K562 (cell line): Measurements from ENCODE around the gene CHPF. TPM values are rescaled to one million over a fixed set of nuclear protein-coding genes. Genes with fewer than 3 reads are reported as not detected.

ENCODE experiments used
- ATAC-seq: fragments of 200-7000 bp; cut with Tn5 transposase; 3 replicates; pipeline ENCODE4 v1.9.1; 2020; ENCODE audit warnings: moderate library complexity
- BruUV-seq: library from RNA; stranded (reverse); fragments of 400-500 nt; replicated peaks from 2 replicates; lab custom pipeline; 2021; lab: Mats Ljungman, UMichigan
- CTCF ChIA-PET: fragments of 300-600 bp; formaldehyde crosslinking; extraction: SDS; loops from one replicate; lab custom pipeline; 2021; ENCODE audit warnings: low intra/inter-chr PET ratio; lab: Yijun Ruan, JAX
- POLR2A ChIA-PET: fragments of 300-600, 350-650 bp; sonication (Branson Sonifier 250); formaldehyde crosslinking; extraction: SDS; loops from one replicate; lab custom pipeline; 2021; ENCODE audit warnings: antibody characterized with exemption, inconsistent platforms; lab: Yijun Ruan, JAX
- DNase-seq, 4 experiments: peaks; one replicate each; pipeline versions ENCODE4 v3.0.0 to v3.0.0-alpha.2; 2011 to 2018; ENCODE audit warnings: low spot score in 3 of 4, mixed read lengths in 3 of 4; ENCODE audit errors: extremely low read depth in 1 of 4
- FAIRE-seq: peaks from 2 replicates; lab custom pipeline; 2011; peaks lifted over from hg19 to GRCh38; lab: Jason Lieb, UNC
- H2AFZ ChIP-seq: 2 replicates; pipeline ENCODE4 v1.6.0; 2011; ENCODE audit warnings: low read depth, low read length, control low read depth, inconsistent platforms
- H3K27ac ChIP-seq: fragments of 200-600 bp; 3 replicates; pipeline ENCODE4 v1.8.0; 2011; ENCODE audit warnings: low read depth, mild to moderate bottlenecking, control low read depth, inconsistent platforms, low read length, moderate library complexity, mixed read lengths; ENCODE audit errors: extremely low read depth
- H3K27me3 ChIP-seq, 2 experiments: fragments of 300-600 bp in 1 of 2; 2 replicates in 1 of 2; 3 replicates in 1 of 2; pipeline versions ENCODE4 v1.6.0 to v1.8.0; 2011; ENCODE audit warnings: inconsistent platforms in 2 of 2, low read length in 2 of 2, mild to moderate bottlenecking in 1 of 2, mixed read lengths in 1 of 2, moderate library complexity in 1 of 2; ENCODE audit not compliant: control insufficient read depth in 2 of 2, insufficient read depth in 2 of 2
- H3K36me3 ChIP-seq: fragments of 300-600 bp; 3 replicates; pipeline ENCODE4 v1.8.0; 2011; ENCODE audit warnings: mild to moderate bottlenecking, low read length, inconsistent platforms; ENCODE audit not compliant: control insufficient read depth, insufficient read depth
- H3K4me1 ChIP-seq, 2 experiments: fragments of 200-600 bp in 1 of 2; replicated peaks in 1 of 2; 2 replicates in 1 of 2; 3 replicates in 1 of 2; pipeline versions ENCODE4 v1.5.1 to v1.8.0; 2011; ENCODE audit warnings: inconsistent platforms in 2 of 2, low read length in 2 of 2, mild to moderate bottlenecking in 1 of 2, mixed read lengths in 1 of 2, moderate library complexity in 1 of 2; ENCODE audit not compliant: control insufficient read depth in 2 of 2, insufficient read depth in 2 of 2
- H3K4me2 ChIP-seq: 2 replicates; pipeline ENCODE4 v1.6.1; 2011; ENCODE audit warnings: low read length, control low read depth, inconsistent platforms, mixed read lengths; ENCODE audit not compliant: insufficient read depth
- H3K4me3 ChIP-seq: fragments of 200-600 bp; sonication (generic), shearing (Covaris generic); 2 replicates; pipeline ENCODE4 v1.5.1; 2016; ENCODE audit warnings: control low read depth, inconsistent platforms
- H3K79me2 ChIP-seq: fragments of 200-600 bp; 3 replicates; pipeline ENCODE4 v1.8.0; 2011; ENCODE audit warnings: low read length, inconsistent platforms; ENCODE audit not compliant: control insufficient read depth, insufficient read depth
- H3K9ac ChIP-seq, 2 experiments: 2 replicates each; pipeline versions ENCODE4 v1.6.0 to v1.6.1; 2011; ENCODE audit warnings: low read depth in 2 of 2, low read length in 2 of 2, control low read depth in 1 of 2, inconsistent platforms in 1 of 2, mild to moderate bottlenecking in 1 of 2, mixed read lengths in 1 of 2; ENCODE audit not compliant: insufficient read depth in 1 of 2
- H3K9me1 ChIP-seq: one replicate; pipeline ENCODE4 v1.6.0; 2011; ENCODE audit warnings: inconsistent platforms, mild to moderate bottlenecking, low read length, moderate library complexity; ENCODE audit not compliant: control insufficient read depth, insufficient read depth
- H3K9me3 ChIP-seq: replicated peaks from 2 replicates; pipeline ENCODE4 v1.5.1; 2011; ENCODE audit warnings: low read depth, low read length, inconsistent platforms; ENCODE audit not compliant: control insufficient read depth, insufficient read depth
- H4K20me1 ChIP-seq: replicated peaks from 2 replicates; pipeline ENCODE4 v1.6.1; 2011; ENCODE audit warnings: low read length, inconsistent platforms, mixed read lengths; ENCODE audit not compliant: control insufficient read depth, insufficient read depth
- AFF4 ChIP-seq: sonication (generic); formaldehyde crosslinking; IDR thresholded peaks from 2 replicates; pipeline ENCODE4 v1.8.0; 2023; ENCODE audit warnings: mild to moderate bottlenecking, missing genetic modification reagents
- BCOR ChIP-seq: fragments of 450-650 bp; IDR thresholded peaks from 2 replicates; pipeline ENCODE4 v1.6.1; 2016
- CREB1 ChIP-seq, 2 experiments: sonication (generic) in 1 of 2; formaldehyde crosslinking in 1 of 2; IDR thresholded peaks; 2 replicates each; pipeline versions ENCODE4 v1.6.1 to v1.8.0; 2012 to 2022; ENCODE audit warnings: inconsistent platforms in 1 of 2, mild to moderate bottlenecking in 1 of 2, missing genetic modification reagents in 1 of 2, moderate library complexity in 1 of 2
- EP300 ChIP-seq: IDR thresholded peaks from 2 replicates; pipeline ENCODE4 v1.6.1; 2012; ENCODE audit warnings: low read length, improper control_type of control experiment
- ETV1 ChIP-seq: fragments of 450-650 bp; conservative IDR thresholded peaks from 2 replicates; pipeline ENCODE4 v1.6.1; 2016; ENCODE audit warnings: missing genetic modification characterization, control low read depth, low read depth, missing compliant biosample characterization
- EWSR1 ChIP-seq: fragments of 450-650 bp; IDR thresholded peaks from 2 replicates; pipeline ENCODE4 v1.6.1; 2018; ENCODE audit warnings: borderline replicate concordance, mild to moderate bottlenecking, low read depth, moderate library complexity; ENCODE audit not compliant: partially characterized antibody
- FOXJ2 ChIP-seq: fragments of 200-800 bp; sonication (Bioruptor generic); IDR thresholded peaks from 2 replicates; pipeline ENCODE4 v1.6.1; 2016; ENCODE audit warnings: missing genetic modification characterization, missing compliant biosample characterization
- GTF2B ChIP-seq: IDR thresholded peaks from 2 replicates; pipeline ENCODE4 v1.6.1; 2011; ENCODE audit not compliant: insufficient read length; ENCODE audit errors: extremely low read depth
- HLTF ChIP-seq: fragments of 450-650 bp; IDR thresholded peaks from 2 replicates; pipeline ENCODE4 v1.6.1; 2016
- KAT7 ChIP-seq: sonication (generic); formaldehyde crosslinking; IDR thresholded peaks from 2 replicates; pipeline ENCODE4 v1.8.0; 2022; ENCODE audit warnings: missing genetic modification reagents, mild to moderate bottlenecking, borderline replicate concordance
- KLF1 ChIP-seq: fragments of 450-650 bp; IDR thresholded peaks from 2 replicates; pipeline ENCODE4 v1.6.1; 2016; ENCODE audit warnings: missing genetic modification characterization, missing compliant biosample characterization
- RBM25 ChIP-seq: fragments of 200-400 bp; formaldehyde crosslinking; IDR thresholded peaks from 2 replicates; pipeline ENCODE4 v1.6.1; 2018; ENCODE audit warnings: low read length, low read depth, moderate library complexity; ENCODE audit not compliant: severe bottlenecking
- SMARCA4 ChIP-seq: fragments of 450-650 bp; IDR thresholded peaks from 2 replicates; pipeline ENCODE4 v1.6.1; 2016
- SOX6 ChIP-seq: fragments of 450-650 bp; IDR thresholded peaks from 2 replicates; pipeline ENCODE4 v1.6.1; 2014; ENCODE audit warnings: mild to moderate bottlenecking
- STAT6 ChIP-seq: sonication (generic); formaldehyde crosslinking; IDR thresholded peaks from 2 replicates; pipeline ENCODE4 v1.8.1; 2023; ENCODE audit warnings: mild to moderate bottlenecking, missing genetic modification reagents
- ZNF324 ChIP-seq: fragments of 250-450 bp; sonication (Bioruptor Pico); IDR thresholded peaks from 2 replicates; pipeline ENCODE4 v1.4.0; 2020; ENCODE audit warnings: mild to moderate bottlenecking
- ZNF551 ChIP-seq: fragments of 250-450 bp; sonication (Bioruptor Pico); IDR thresholded peaks from 2 replicates; pipeline ENCODE4 v1.5.0; 2021; ENCODE audit warnings: mild to moderate bottlenecking, moderate library complexity
- ZNF57 ChIP-seq: fragments of 450-650 bp; formaldehyde crosslinking; IDR thresholded peaks from 2 replicates; pipeline ENCODE4 v1.4.0; 2020; ENCODE audit warnings: mild to moderate bottlenecking, moderate library complexity
- WGBS: fragments of 100-300 bp; shearing (Covaris generic); methylation state at CpG from one replicate; pipeline ENCODE4 v1.1.6; 2016; ENCODE audit warnings: low coverage, mixed read lengths; ENCODE audit not compliant: insufficient coverage; ENCODE audit errors: missing lambda C conversion rate; 5-methylcytosine and 5-hydroxymethylcytosine counted together
- in situ Hi-C: fragments of 300-500 bp; cut with MboI; formaldehyde crosslinking; loops from 4 replicates; pipeline ENCODE4 v1.15.0; 2018; ENCODE audit warnings: inconsistent platforms, mixed read lengths
- intact Hi-C: fragments of 100-400 bp; cut with micrococcal nuclease; formaldehyde crosslinking; loops from 2 replicates; pipeline ENCODE4 v1.14.2; 2022
- polyA plus RNA-seq, 8 experiments: library from polyadenylated mRNA; depleted of rRNA in 4 of 8; stranded (reverse) in 5 of 8; unstranded in 3 of 8; fragments of >200 nt; fragmentation: Nextera tagmentation in 2 of 8; fragmentation: Illumina TruSeq in 1 of 8; extraction: Ambion mirVana in 2 of 8; extraction: Trizol in 1 of 8; gene quantifications; 2 replicates each; pipeline versions ENCODE4 v1.2.1 to v1.2.3, GENCODE V29; 2011 to 2014; ENCODE audit warnings: inconsistent platforms in 1 of 8, missing spikeins in 1 of 8
- total RNA-seq, 7 experiments: library from RNA; depleted of rRNA in 6 of 7; stranded (reverse); fragments of >200 nt in 6 of 7; fragmentation: Illumina TruSeq in 2 of 7; extraction: Trizol in 2 of 7; gene quantifications; 2 replicates each; pipeline versions ENCODE4 v1.2.1 to v1.2.3, GENCODE V29; 2011 to 2021; ENCODE audit warnings: low replicate concordance in 1 of 7

The CHPF gene
- total and polyA plus RNA-seq, 9 of the 15 experiments (the other 6 are each of a cell fraction or from before 2014, with no cell fraction given): 0.15 to 57.2 (median 7.9) TPM

- ChIA-PET CTCF (no interaction called here), POLR2A (no interaction called here)
- no TSS peak for BruUV-seq
- Histone ChIP-seq H3K9me1 (no peaks in the 10 kb centered on the region), H3K4me3 (no peak overlapping the region), H3K4me1 (peaks cover 35 to 59% of the 10 kb centered on the region in 2 experiments; a peak in 4 of 5 replicates), H4K20me1 (no peaks in the 10 kb centered on the region), H3K27ac (no peak overlapping the region), H3K9ac (no peak overlapping the region), H3K9me3 (no peaks in the 10 kb centered on the region), H3K79me2 (peaks cover 7% of the 10 kb centered on the region), H3K27me3 (no peaks in the 10 kb centered on the region), H3K4me2 (no peak overlapping the region), H2AFZ (no peak overlapping the region), H3K36me3 (peaks cover 8% of the 10 kb centered on the region; the same call in 1 of the 3 replicates)
- no peak for ATAC-seq
- 50% methylated on average over 5 of the region's 5 CpGs for WGBS
- in situ Hi-C loops: no loop called here
- DNase-seq: no peak
- FAIRE-seq: no peak
- intact Hi-C loops: no loop called here
- no peak for TF ChIP-seq ZNF57 (CRISPR knock-in tag)
- no peak for TF ChIP-seq FOXJ2 (tag)
- TF ChIP-seq KLF1: no peak
- TF ChIP-seq BCOR: peak; percentile 19; the same call in 1 of the 2 replicates
- TF ChIP-seq EWSR1: no peak
- no peak for TF ChIP-seq GTF2B
- TF ChIP-seq ETV1 (tag): no peak
- TF ChIP-seq SOX6: no peak
- TF ChIP-seq ZNF551: no peak
- no peak for TF ChIP-seq EP300
- no peak for TF ChIP-seq CREB1 (IDR thresholded peaks at IDR 0.05)
- no peak for TF ChIP-seq CREB1 (CRISPR knock-in tag; IDR thresholded peaks at IDR 0.05)
- TF ChIP-seq SMARCA4: no peak
- TF ChIP-seq RBM25: peak; percentile 79
- no peak for TF ChIP-seq HLTF
- no peak for TF ChIP-seq AFF4
- no peak for TF ChIP-seq KAT7
- no peak for TF ChIP-seq STAT6 (CRISPR knock-in tag)
- TF ChIP-seq ZNF324 (CRISPR knock-in tag): no peak
Observed at GRCh38 chr2:219573166-219573565, 29.6 kb upstream of the CHPF start.
